GM19238 (cell line): Measurements from ENCODE around the gene FDX1.

ENCODE experiments used
- DNase-seq: peaks from one replicate; pipeline ENCODE4 v3.0.0; 2011; ENCODE audit warnings: low spot score; ENCODE audit not compliant: insufficient read length

FDX1 gene

GRCh38 chr11:110431051-110431672 lies 1.4 kb downstream of the FDX1 start:
- DNase-seq = peak; percentile 23

- DNase-seq = no peak
Observed at GRCh38 chr11:110431674-110432073, 1.9 kb downstream of the FDX1 start.

- no peak for DNase-seq
Observed at GRCh38 chr11:110432713-110433392, 3.1 kb downstream of the FDX1 start.

- peak; percentile 7 for DNase-seq
Observed at GRCh38 chr11:110433393-110434333, 3.9 kb downstream of the FDX1 start.

DNA sequence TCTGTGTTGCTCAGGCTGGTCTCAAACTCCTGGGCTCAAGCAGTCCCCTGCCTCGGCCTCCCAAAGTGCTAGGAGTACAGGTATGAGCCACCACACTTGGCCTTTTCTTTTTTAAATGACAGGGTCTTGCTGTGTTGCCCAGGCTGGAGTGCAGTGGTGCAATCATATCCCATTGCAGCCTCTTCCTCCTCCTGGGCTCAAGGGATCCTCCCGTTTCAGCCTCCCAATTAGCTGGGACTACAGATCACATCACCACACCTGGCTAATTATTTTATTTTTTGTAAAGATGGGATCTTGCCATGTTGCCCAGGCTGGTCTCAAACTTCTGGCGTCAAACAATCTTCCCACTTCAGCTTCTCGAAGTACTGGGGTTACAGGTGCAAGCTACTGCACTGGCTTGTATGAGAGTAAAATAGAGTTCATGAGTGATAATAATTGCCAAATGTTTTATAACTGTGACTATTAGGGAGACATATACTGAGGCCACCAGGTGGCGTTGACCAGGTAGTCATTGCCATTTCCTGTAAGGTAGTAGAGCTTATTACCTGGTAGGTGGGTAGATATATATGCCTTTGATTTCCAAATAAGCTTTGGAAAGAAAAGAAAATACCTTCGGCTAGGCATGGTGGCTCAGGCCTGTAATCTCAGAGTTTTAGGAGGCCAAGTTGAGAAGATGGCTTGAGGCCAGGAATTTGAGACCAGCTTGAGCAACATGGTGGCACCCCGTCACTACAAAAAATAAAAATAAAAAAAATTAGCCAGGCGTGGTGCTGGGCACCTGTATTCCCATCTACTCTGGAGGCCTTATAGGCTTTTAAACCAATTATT lies 5.4 kb downstream of the FDX1 start:
- DNase-seq = no peak

DNA sequence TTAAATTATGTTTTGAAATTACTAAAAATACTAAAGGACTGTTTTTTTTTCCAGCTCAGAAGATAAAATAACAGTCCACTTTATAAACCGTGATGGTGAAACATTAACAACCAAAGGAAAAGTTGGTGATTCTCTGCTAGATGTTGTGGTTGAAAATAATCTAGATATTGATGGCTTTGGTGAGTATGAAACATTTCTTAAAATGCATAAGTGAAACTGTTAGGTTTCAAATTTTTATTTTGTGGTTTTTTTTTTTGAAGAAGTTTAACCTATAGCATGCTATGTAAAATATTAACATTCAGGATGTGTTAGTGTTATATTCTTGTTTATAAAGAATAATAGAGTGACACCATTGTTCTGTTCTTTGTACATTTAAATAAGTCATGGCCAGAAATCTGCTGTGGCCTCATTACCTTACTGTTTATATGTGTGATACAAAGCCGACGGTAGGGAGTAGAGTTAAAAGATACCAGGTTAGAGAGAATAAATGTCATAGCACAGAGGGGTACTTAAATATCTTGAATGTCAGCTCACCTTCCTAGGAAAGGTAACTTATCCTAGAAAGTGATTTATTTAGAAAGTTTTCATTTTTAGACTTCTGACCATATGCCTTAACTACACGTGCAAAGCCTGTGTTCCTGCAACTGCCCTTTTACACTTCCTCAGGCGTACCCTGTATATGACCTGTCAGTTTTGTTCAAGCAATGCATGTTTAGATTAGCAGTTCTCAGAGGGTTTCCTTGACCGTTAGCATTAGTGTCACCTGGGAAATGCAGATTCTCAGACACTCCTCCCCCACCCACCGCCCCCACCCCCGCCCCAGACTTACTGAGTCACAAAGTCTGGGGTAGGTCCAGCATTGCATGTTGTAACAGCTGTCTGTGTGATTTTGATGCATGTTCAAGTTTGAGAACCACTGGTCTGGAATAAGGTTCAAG lies 6.3 kb downstream of the FDX1 start:
- DNase-seq = no peak

- no peak for DNase-seq
Observed at GRCh38 chr11:110438017-110438416, 8.3 kb downstream of the FDX1 start.

GRCh38 chr11:110445437-110445836 lies 15.7 kb downstream of the FDX1 start:
- no peak for DNase-seq

DNA sequence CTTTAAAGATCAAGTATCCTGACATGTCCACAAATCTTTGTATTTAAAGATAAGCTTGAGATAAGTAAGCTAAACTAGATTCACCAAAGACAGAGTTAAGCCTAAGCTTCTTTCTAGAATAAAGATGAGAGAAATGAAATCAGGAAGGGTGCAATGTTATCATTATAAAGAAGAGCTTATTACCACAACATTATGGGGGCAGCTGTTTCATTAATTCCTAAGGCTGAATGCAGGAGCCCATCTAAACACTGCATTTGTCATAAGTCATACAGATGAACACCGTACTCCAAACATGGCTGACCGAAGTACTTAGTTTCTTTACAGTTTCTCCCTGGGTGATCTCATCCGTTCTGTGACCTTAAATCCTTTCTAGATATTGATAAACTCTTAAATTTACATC lies 16.3 kb downstream of the FDX1 start:
- no peak for DNase-seq

DNA sequence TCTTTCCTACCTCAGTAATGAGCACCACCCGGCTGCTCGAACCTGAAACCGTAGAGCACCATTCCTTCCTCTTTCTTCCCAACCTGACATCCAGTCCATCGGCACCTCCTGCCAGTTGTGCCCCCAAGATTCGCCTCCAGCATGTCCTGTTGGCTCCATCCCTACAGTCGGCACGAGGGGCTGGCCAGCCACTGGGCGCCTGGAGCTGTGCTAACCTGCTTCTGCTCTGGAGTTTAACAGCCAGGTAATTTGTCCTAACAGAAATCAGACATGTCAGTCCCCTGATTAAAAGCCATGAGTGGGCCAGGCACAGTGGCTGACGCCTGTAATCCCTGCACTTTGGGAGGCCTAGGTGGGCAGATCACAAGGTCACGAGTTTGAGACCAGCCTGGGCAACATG lies 16.8 kb downstream of the FDX1 start:
- no peak for DNase-seq

DNA sequence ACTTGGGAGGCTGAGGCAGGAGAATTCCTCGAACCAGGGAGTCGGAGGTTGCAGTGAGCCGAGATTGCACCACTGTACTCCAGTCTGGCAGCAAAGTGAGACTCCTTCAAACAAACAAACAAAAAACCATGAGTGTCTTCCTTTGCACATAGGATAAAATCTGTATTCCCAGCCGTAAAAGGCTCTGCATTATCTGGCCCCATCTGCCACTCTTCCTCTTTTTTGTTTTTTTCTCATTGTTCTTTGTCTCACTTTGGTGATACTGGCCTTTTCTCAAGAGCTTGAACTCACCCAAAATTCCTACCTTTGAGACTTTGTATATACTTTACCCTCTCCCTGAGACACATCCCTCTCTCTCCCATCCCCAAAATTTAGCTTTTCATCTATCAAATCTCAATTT lies 17.6 kb downstream of the FDX1 start:
- no peak for DNase-seq

- DNase-seq = no peak
Observed at GRCh38 chr11:110447897-110448745, 18.4 kb downstream of the FDX1 start.

- DNase-seq = no peak
Observed at GRCh38 chr11:110450246-110450645, 20.5 kb downstream of the FDX1 start.

GRCh38 chr11:110452720-110453119 lies 23.0 kb downstream of the FDX1 start:
- no peak for DNase-seq

GRCh38 chr11:110453684-110454354 lies 24.1 kb downstream of the FDX1 start:
- no peak for DNase-seq

GRCh38 chr11:110454609-110455008 lies 24.9 kb downstream of the FDX1 start:
- DNase-seq = no peak

DNA sequence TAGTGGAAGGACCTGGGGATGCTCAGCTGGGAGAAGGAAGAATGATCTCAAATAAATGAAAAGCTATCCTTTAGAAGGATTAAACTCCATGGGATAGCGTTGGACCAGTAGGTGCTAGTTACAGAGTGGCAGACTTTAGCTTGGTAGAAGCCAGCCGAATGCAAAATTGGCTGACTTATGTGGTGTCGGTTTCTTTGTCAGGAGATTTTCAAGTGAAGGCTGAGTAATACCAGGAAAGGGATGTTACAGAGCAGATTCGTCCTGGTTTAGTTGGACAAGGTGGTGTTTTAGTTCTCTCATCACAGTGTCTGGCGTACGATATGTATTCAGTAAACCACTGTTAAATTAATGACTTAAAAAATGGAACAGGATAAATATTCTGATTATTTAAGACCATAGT lies 26.0 kb downstream of the FDX1 start:
- no peak for DNase-seq

DNA sequence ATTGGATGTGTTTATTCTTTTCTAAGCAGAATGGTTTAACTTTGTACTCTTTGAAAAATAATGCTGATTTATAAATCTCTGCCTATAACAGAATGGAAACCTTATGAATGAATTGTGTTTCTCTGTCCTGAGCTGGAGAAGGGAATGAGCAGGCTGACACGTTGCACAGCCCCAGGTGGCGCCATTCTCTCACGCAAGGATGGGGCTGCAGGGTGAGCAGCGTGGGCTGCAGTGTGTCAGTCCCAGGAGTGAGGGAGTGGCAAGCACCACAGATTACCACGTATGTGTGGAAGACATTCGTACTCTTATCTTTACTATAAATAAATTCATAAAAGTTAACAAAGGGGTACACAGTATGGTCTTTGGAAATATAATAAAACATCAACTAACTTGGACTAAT lies 33.4 kb downstream of the FDX1 start:
- no peak for DNase-seq

- DNase-seq = no peak
Observed at GRCh38 chr11:110465231-110465630, 35.5 kb downstream of the FDX1 start.
